GM13976 (cell line): ENCODE data around the gene NRARP.

Source experiments
- DNase-seq: peaks from one replicate; pipeline ENCODE4 v3.0.0; 2012; ENCODE audit warnings: low spot score
- in situ Hi-C: fragments of 300-500 bp; cut with MboI; formaldehyde crosslinking; loops from one replicate; pipeline ENCODE4 v1.12.0; 2022; ENCODE audit warnings: low sequenced_read_pairs, mixed read lengths, inconsistent platforms; ENCODE audit not compliant: unreplicated experiment
- TF ChIP-seq, protein P1 (sequence below): IDR thresholded peaks from 2 replicates; pipeline ENCODE4 v1.5.1; 2012; ENCODE audit warnings: borderline replicate concordance, mild to moderate bottlenecking; ENCODE audit not compliant: insufficient read depth; ENCODE audit errors: extremely low read depth, missing control alignments, control extremely low read depth

The NRARP gene

DNA sequence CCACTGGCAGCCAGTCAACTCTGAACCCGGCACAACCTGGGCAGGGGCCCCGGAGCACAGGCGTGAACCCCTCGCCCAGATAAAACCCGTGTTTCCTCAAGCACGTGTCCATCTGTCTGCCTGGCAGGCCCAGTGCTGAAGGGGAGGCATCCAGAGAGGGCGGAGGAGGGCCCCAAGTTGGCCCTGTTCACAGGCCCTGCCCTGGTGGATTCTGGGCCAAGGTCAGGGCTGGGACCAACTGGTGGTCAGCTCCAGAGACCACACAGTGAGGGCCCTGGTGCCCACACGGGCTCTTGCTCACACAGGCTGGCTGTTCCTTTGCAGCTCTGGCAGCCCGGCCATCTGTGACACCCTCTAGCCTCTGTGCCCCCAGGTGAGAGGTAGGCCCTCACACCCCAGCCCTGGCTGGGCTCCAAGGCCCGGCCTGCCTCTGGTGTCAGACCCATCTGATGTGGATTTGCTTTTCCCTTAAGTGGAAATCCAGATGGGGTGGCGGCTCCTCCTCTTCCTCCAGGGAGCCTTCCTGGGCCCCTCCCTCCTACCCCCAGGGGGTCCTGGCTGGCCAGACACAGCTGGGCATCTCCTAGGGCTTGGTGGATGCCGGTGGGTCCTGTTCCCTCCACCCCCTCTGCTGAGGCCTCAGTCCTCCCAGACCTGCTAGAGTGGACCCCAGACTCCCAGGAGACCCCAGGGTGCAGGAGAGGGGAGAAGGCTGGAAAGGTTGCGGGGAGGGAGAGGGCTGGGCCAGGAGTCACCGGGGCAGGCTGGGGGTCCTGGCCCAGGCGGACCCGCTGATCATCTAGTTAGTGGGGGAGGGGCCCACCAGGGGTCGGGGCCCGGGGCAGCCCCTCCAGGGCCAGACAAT, 51.5 kb downstream of the NRARP start:
- DNase-seq = no peak
- in situ Hi-C loops = no loop called here
- TF ChIP-seq, protein P1, sequence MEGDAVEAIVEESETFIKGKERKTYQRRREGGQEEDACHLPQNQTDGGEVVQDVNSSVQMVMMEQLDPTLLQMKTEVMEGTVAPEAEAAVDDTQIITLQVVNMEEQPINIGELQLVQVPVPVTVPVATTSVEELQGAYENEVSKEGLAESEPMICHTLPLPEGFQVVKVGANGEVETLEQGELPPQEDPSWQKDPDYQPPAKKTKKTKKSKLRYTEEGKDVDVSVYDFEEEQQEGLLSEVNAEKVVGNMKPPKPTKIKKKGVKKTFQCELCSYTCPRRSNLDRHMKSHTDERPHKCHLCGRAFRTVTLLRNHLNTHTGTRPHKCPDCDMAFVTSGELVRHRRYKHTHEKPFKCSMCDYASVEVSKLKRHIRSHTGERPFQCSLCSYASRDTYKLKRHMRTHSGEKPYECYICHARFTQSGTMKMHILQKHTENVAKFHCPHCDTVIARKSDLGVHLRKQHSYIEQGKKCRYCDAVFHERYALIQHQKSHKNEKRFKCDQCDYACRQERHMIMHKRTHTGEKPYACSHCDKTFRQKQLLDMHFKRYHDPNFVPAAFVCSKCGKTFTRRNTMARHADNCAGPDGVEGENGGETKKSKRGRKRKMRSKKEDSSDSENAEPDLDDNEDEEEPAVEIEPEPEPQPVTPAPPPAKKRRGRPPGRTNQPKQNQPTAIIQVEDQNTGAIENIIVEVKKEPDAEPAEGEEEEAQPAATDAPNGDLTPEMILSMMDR = no peak
